KOPT-K1 (cell line): ENCODE measurements around the gene METRNL.
"Not testable (repeated sequence)": the region's sequence is repeated elsewhere in the genome, so short reads cannot be mapped to it uniquely, and the experiment has no call there.

Source experiments
- H3K27ac ChIP-seq: fragments of 200-600 bp; sonication (generic); 2 replicates; pipeline ENCODE4 v1.5.1; 2016; ENCODE audit warnings: antibody characterized with exemption, mild to moderate bottlenecking, low read depth, low read length; ENCODE audit not compliant: poor library complexity, severe bottlenecking
- H3K36me3 ChIP-seq: fragments of 200-600 bp; sonication (generic); 2 replicates; pipeline ENCODE4 v1.5.1; 2017; ENCODE audit warnings: antibody characterized with exemption, mild to moderate bottlenecking, low read length, moderate library complexity; ENCODE audit not compliant: insufficient read depth
- H3K9me3 ChIP-seq: fragments of 200-600 bp; sonication (generic); 2 replicates; pipeline ENCODE4 v1.5.1; 2017; ENCODE audit warnings: antibody characterized with exemption, low read length, mild to moderate bottlenecking; ENCODE audit not compliant: insufficient read depth, poor library complexity, severe bottlenecking

The METRNL gene

DNA sequence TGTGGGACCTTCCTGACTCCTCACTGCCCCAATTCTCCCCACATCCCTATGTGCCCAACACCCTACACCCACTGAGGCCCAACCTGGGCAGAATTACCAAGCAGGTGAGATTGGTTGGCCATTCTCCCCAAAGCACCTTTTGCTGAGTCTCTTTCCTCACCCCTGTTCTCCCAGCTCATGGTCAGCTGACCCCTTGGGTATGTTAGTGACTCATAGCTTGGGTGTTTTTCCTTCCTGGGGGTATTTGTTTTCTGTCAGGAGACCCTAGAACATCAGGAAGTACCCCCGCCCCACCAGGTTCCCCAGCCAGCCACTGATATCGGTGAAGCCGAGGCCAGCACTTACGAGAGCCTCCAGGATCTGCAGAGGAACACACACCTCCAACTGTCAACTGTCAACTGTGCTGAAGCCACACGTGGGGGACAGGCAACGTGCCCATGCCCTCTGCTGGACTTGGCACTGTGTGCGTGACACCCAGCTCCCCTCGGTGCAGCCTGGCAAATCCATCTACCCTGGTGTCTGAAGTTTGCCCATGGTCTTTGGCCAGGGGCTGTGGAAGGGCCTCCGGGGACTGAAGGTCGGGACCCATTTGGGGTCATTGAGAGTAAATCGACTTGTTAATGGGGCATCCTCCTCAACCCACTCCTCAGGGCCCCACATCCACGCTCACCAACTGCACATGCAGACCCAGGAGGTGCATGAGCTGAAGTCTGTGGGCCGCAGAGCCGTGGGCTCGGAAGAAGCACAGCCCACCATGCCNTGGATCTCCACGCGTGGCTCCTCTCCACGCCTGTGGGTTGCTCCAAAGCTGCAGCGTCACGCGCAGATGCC is 53.1 kb downstream of the METRNL start:
- Histone ChIP-seq H3K9me3 (no peaks in the 10 kb centered on the region), H3K36me3 (no peaks in the 10 kb centered on the region), H3K27ac (no peak overlapping the region)

DNA sequence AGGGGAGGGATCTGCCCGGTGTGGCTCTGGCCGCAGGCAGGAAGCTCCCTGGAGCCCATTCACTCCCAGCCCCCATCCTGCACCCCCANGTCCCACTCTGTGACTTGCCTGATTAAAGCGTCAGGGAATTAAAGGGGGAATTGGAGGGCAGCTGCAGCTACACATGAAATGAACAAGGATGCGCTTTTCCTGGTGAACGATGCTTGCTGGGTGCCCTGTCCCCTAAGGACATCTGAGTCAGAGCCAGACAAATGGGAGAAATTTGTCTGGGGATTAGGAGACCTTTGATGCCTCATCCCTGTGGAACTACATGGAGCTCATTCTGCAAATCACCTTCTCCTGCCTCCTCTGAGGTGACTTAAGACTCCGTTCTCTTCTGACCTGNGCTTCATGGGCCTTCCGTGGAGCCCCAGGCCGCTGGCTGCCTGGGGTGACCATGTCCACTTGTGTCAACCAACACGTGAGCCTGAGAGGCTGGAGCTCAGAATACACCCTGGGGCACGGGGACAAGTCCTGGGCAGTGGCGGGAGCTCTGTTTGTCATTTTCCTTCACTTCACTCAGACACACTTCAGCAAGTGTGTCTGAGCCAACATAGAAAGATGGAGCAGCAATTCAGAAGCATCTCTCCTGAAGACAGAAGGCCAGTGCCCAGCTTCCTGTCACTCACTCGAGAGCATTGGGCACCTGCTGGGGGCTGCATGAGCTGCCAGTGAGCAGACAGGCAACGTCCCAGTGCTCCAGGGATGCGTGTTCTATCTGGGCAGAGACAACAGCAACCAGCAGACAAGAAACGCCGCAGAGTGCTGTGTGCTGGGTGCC is 54.1 kb downstream of the METRNL start:
- Histone ChIP-seq H3K9me3 (no peaks in the 10 kb centered on the region), H3K36me3 (no peaks in the 10 kb centered on the region), H3K27ac (no peak overlapping the region)

- not testable (repeated sequence) for H3K27ac ChIP-seq
These were observed 55.0 kb downstream of the METRNL start for GRCh38 chr17:83134456-83134855.

GRCh38 chr17:83135692-83136091 is 56.3 kb downstream of the METRNL start:
- Histone ChIP-seq H3K27ac (no peak overlapping the region), H3K36me3 (no peaks in the 10 kb centered on the region)

More at GRCh38 chr17:83134456-83134855, 55.0 kb downstream of the METRNL start:
- H3K9me3 ChIP-seq, H3K36me3 ChIP-seq: not testable (repeated sequence)

DNA sequence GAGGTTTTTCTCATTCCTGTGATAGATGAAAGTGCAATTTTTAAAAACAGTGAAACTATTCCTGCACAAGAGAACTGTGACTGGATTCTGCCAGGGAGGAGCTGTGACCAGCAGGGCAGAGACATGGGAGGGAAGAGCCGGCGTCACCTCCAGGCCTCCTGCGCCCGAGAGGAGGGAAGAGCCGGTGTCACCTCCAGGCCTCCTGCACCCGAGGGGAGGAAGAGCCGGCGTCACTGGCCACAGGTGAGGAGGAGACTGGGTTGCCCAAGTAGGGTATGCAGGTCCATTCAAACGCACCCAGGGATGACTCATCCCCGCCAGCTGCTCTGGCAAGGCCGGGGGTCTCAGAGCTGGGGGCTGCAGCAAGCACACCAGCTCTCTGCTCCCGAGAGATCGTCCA is 56.7 kb downstream of the METRNL start:
- H3K27ac ChIP-seq: no peak overlapping the region
- H3K36me3 ChIP-seq: no peaks in the 10 kb centered on the region
- peaks cover 4% of the 10 kb centered on the region for H3K9me3 ChIP-seq

More at GRCh38 chr17:83135692-83136091, 56.3 kb downstream of the METRNL start:
- H3K9me3 ChIP-seq: peaks cover 4% of the 10 kb centered on the region

- Histone ChIP-seq H3K9me3 (peaks cover 4% of the 10 kb centered on the region), H3K36me3 (no peaks in the 10 kb centered on the region), H3K27ac (no peak overlapping the region)
These were observed 57.5 kb downstream of the METRNL start for GRCh38 chr17:83136931-83137330.

- Histone ChIP-seq H3K27ac (no peak overlapping the region), H3K36me3 (no peaks in the 10 kb centered on the region), H3K9me3 (peaks cover 9% of the 10 kb centered on the region)
These were observed 58.1 kb downstream of the METRNL start for GRCh38 chr17:83137523-83137922.

DNA sequence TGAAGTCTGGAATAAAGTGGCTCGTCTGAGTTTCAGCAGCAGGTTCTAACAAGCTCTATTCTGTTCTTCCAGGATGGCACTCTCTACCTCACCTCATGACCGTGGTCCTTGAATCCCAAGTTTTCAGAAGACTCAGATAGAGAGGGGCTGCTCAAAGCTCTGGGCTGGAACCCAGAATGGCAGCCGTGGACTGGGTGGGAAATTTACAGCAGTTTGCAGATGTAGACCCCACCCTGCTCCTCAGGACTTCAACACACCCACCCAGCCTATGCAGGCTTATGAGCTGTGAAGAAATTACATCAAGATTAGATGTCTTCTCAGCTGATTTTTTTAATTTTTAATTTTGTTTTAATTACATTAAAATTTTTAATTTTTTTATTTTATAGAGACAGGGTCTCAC is 59.4 kb downstream of the METRNL start:
- H3K9me3 ChIP-seq: peaks cover 17% of the 10 kb centered on the region
- H3K36me3 ChIP-seq: no peaks in the 10 kb centered on the region
- H3K27ac ChIP-seq: no peak overlapping the region

DNA sequence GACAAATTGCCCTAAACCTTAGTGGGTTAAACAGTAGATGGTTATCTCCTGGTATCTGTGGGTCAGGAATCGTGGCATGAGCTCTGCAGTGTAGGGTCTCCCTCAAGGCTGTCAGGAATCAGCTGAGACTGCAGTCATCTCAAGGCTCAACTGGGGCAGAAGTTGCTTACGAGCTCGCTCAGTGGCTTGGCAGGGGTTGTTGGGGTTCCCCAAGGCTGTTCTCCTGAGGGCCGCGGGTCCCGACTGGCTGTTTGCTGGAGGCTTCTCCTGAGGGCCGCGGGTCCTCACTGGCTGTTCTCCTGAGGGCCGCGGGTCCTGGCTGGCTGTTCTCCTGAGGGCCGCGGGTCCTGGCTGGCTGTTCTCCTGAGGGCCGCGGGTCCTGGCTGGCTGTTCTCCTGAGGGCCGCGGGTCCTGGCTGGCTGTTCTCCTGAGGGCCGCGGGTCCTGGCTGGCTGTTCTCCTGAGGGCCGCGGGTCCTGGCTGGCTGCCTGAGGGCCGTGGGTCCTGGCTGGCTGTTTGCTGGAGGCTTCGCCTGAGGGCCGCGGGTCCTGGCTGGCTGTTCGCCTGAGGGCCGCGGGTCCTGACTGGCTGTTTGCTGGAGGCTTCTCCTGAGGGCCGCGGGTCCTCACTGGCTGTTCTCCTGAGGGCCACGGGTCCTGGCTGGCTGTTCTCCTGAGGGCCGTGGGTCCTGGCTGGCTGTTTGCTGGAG is 60.3 kb downstream of the METRNL start:
- peaks cover 17% of the 10 kb centered on the region for H3K9me3 ChIP-seq
- H3K36me3 ChIP-seq, H3K27ac ChIP-seq: not testable (repeated sequence)

DNA sequence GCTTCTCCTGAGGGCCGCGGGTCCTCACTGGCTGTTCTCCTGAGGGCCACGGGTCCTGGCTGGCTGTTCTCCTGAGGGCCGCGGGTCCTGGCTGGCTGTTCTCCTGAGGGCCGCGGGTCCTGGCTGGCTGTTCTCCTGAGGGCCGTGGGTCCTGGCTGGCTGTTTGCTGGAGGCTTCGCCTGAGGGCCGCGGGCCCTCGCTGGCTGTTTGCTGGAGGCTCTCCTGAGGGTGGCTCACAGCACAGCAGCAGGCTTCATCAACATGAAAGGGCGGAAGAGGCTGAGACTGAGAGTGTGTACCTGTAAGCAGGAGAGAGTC is 60.8 kb downstream of the METRNL start:
- H3K9me3 ChIP-seq: peaks cover 22% of the 10 kb centered on the region
- not testable (repeated sequence) for H3K36me3 ChIP-seq, H3K27ac ChIP-seq

GRCh38 chr17:83142619-83143018 is 63.2 kb downstream of the METRNL start:
- H3K9me3 ChIP-seq: peaks cover 45% of the 10 kb centered on the region
- no peaks in the 10 kb centered on the region for H3K36me3 ChIP-seq
- no peak overlapping the region for H3K27ac ChIP-seq

- Histone ChIP-seq H3K36me3 (no peaks in the 10 kb centered on the region), H3K9me3 (peaks cover 46% of the 10 kb centered on the region), H3K27ac (no peak overlapping the region)
These were observed 64.4 kb downstream of the METRNL start for GRCh38 chr17:83143817-83144231.
